SK-N-SH (cell line): ENCODE measurements around the gene KRT40.

Source experiments
- CTCF ChIP-seq: fragments of 200-600 bp; sonication (generic); IDR thresholded peaks from 2 replicates; pipeline ENCODE4 v1.6.1; 2017; ENCODE audit warnings: antibody characterized with exemption, mild to moderate bottlenecking, moderate library complexity
- EP300 ChIP-seq, 2 experiments: IDR thresholded peaks; 2 replicates each; pipeline versions ENCODE4 v1.4.0 to v1.6.1; 2012; ENCODE audit warnings: borderline replicate concordance in 1 of 2, low read depth in 1 of 2, low read length in 1 of 2
- FOXJ3 ChIP-seq: sonication (generic); formaldehyde crosslinking; IDR thresholded peaks from 2 replicates; pipeline ENCODE4 v1.5.1; 2020; ENCODE audit warnings: mild to moderate bottlenecking, missing genetic modification reagents
- FOXM1 ChIP-seq: IDR thresholded peaks from 2 replicates; pipeline ENCODE4 v1.4.0; 2012; ENCODE audit warnings: low read depth, mild to moderate bottlenecking
- JUND ChIP-seq: IDR thresholded peaks from 2 replicates; pipeline ENCODE4 v1.4.0; 2012
- NFIC ChIP-seq: IDR thresholded peaks from 2 replicates; pipeline ENCODE4 v1.4.0; 2012; ENCODE audit warnings: borderline replicate concordance
- POLR2AphosphoS5 ChIP-seq: IDR thresholded peaks from 2 replicates; pipeline ENCODE4 v1.6.1; 2012; ENCODE audit warnings: low read depth, low read length
- RAD21 ChIP-seq: IDR thresholded peaks from 2 replicates; pipeline ENCODE4 v1.6.1; 2012; ENCODE audit warnings: mild to moderate bottlenecking, low read length
- SIN3A ChIP-seq: IDR thresholded peaks from 2 replicates; pipeline ENCODE4 v1.6.1; 2012; ENCODE audit warnings: low read depth, mild to moderate bottlenecking, low read length, moderate library complexity, borderline replicate concordance
- TEAD4 ChIP-seq: IDR thresholded peaks from 2 replicates; pipeline ENCODE4 v1.4.0; 2012; ENCODE audit warnings: mild to moderate bottlenecking, borderline replicate concordance; ENCODE audit not compliant: insufficient read depth
- TF ChIP-seq, protein P1 (sequence below): IDR thresholded peaks from 2 replicates; pipeline ENCODE4 v1.4.0; 2012; ENCODE audit warnings: low read depth
- TF ChIP-seq, protein P2 (sequence below): fragments of 150-350 bp; IDR thresholded peaks from 2 replicates; pipeline ENCODE4 v1.6.1; 2017; ENCODE audit warnings: antibody characterized with exemption, low read length, low read depth, borderline replicate concordance

GRCh38 chr17:40963838-40964237 is 20.3 kb downstream of the KRT40 start:
- TF ChIP-seq POLR2AphosphoS5 (no peak), EP300 (IDR thresholded peaks at IDR 0.05; ENCODE audit: borderline replicate concordance in 1 of 2, low read depth in 1 of 2, low read length in 1 of 2) (no peak), CTCF (peak; percentile 79), FOXJ3 (no peak), FOXM1 (no peak), NFIC (no peak), TEAD4 (no peak), JUND (no peak), RAD21 (peak; percentile 39), SIN3A (no peak)
- TF ChIP-seq, protein P1, sequence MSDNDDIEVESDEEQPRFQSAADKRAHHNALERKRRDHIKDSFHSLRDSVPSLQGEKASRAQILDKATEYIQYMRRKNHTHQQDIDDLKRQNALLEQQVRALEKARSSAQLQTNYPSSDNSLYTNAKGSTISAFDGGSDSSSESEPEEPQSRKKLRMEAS: no peak
- TF ChIP-seq, protein P2, sequence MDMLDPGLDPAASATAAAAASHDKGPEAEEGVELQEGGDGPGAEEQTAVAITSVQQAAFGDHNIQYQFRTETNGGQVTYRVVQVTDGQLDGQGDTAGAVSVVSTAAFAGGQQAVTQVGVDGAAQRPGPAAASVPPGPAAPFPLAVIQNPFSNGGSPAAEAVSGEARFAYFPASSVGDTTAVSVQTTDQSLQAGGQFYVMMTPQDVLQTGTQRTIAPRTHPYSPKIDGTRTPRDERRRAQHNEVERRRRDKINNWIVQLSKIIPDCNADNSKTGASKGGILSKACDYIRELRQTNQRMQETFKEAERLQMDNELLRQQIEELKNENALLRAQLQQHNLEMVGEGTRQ: no peak
